Astrocyte of the cerebellum (primary cell): ENCODE measurements around the gene DNAH2.

ENCODE experiments used
- DNase-seq: peaks from one replicate; pipeline ENCODE4 v3.0.0-alpha.2; 2011; ENCODE audit warnings: low read depth
- H3K4me3 ChIP-seq: 2 replicates; pipeline ENCODE4 v1.5.1; 2011; ENCODE audit warnings: mild to moderate bottlenecking, low read depth, low read length, moderate library complexity
- CTCF ChIP-seq: IDR thresholded peaks from 2 replicates; pipeline ENCODE4 v1.5.1; 2012; ENCODE audit warnings: low read length, low read depth, moderate library complexity, mild to moderate bottlenecking; ENCODE audit errors: missing control alignments
- in situ Hi-C: cut with HindIII; loops from 2 replicates; pipeline ENCODE4 v1.10.0; 2017; ENCODE audit warnings: low sequenced_read_pairs

The DNAH2 gene

GRCh38 chr17:7703584-7704479 is 13.7 kb upstream of the DNAH2 start:
- in situ Hi-C loops: no loop called here
- no peak for TF ChIP-seq CTCF
- H3K4me3 ChIP-seq: peak overlapping the region; percentile 56
- DNase-seq: no peak

- in situ Hi-C loops: no loop called here
- peak within 1 kb of the TSS; percentile 56 for H3K4me3 ChIP-seq
- no peak for DNase-seq
- no peak for TF ChIP-seq CTCF
Observed at GRCh38 chr17:7704601-7705268, 12.8 kb upstream of the DNAH2 start, which contains the start of gene EFNB3. Gene EFNB3 (plus strand): TSS chr17:7705202. CDS start chr17:7705599, 397 bp downstream.

- in situ Hi-C loops: no loop called here
- DNase-seq: no peak
- H3K4me3 ChIP-seq: peak overlapping the region; percentile 56
- no peak for TF ChIP-seq CTCF
Observed at GRCh38 chr17:7705269-7706255, 12.0 kb upstream of the DNAH2 start.

GRCh38 chr17:7706631-7707354 is 10.8 kb upstream of the DNAH2 start:
- no peak overlapping the region for H3K4me3 ChIP-seq
- TF ChIP-seq CTCF: no peak
- in situ Hi-C loops: no loop called here
- DNase-seq: no peak

- DNase-seq: no peak
- H3K4me3 ChIP-seq: no peak overlapping the region
- no peak for TF ChIP-seq CTCF
- in situ Hi-C loops: no loop called here
Observed at GRCh38 chr17:7707446-7707845, 10.1 kb upstream of the DNAH2 start.
